Fibroblast of skin of back (primary cell): ENCODE data around the gene SYT3.
A peak's percentile ranks its signal among the peaks of the same experiment; 100 is the strongest.

Experiments
- DNase-seq: peaks from one replicate; pipeline ENCODE4 v3.0.0-alpha.2; 2013

The SYT3 gene

DNA sequence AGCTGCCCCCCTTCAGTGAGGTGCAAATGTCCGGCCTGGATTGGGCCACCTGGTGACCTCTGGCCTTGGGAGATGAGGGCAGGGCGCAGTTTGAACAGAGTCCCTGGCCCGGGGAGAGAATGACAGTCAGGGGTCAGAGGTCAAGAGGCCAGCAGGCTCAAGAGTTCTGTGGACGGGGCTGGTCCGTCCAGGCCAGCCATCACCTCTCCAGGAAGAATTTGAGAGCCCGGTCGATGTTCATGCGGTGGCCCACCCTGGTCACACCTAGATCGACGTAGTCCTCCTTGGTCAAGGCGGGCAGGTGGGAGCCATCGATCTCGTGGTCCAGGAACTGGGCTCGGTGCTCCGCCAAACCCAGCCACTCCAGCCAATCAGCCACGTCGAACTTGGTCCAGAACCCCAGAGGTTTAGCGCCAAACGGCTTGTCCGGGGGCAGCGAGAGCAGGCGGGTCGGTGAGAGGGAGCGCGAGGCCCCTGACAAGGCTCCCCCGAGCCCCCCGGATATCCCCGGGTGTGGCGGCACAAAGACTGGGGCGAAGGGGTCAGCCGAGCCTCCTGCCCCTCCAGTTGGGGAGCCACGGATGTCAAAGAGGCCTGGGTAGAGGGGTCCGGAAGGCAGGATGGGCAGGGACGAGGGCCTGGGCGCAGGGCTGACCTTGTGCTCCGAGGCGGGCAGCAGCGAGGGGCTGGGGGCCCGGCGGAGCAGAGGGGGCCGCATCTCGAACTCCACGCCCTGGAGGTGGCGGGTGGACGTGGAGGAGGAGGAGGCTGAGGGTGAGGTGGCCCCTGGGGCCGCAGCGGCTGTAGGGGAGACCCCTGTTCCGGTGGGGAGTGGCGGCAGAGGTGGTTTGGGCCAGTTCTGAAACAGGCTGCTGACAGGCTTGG lies 22.3 kb upstream of the SYT3 start:
- no peak for DNase-seq

GRCh38 chr19:50661023-50661422 lies 21.3 kb upstream of the SYT3 start:
- no peak for DNase-seq

DNA sequence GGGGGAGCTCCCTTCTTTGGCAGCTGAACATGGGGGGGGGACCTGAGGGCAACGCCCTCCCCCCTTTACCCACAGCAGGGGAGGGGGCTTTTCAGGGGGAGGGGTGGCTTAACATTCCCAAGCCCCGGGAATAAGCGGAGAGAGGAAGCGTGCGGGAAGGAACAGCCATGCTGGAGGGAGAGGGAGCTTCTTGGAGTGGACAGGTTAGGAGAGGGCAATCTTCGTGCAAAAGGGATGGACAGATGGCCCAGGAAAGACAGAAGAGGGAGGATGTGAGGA lies 20.3 kb upstream of the SYT3 start:
- DNase-seq = no peak

DNA sequence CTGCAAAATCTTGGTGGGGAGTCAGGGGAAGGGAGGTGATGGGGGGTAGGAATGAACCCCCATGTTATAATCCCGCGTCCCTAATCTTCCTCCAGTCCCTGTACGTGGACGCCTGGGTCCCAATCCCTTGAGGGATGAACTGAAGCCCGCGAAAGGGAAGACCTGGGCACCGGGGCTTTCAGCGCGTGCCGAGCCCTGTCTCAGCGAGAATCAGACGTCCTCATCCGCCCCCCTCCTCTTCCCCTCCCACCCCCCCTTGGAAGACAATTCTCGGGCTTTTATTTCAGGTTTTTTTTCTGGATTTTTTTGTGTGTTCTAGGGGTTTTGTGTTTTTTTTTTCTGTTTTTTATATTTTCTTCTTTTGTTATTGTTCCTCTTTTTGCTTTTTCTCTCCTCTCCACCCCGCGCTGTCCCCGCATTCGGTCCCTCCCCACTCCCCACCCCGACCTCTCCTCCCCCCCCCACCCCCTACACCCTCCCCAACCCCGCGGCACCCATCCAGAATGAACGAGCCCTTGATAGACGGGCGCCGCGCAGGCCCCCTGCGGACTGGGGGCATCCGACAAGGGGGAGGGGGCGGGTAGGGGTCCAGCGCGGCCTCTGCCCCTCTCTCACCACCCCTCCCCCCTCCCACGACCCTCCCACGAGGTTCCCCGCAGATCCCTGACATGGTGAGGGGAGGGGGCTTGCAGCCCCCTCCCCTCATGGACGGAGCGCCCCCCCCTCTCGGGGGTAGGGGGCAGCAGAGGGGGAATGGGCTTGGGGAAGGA lies 19.8 kb upstream of the SYT3 start:
- DNase-seq = no peak

- DNase-seq = peak; percentile 61
Observed at GRCh38 chr19:50658441-50659317, 19.0 kb upstream of the SYT3 start.

DNA sequence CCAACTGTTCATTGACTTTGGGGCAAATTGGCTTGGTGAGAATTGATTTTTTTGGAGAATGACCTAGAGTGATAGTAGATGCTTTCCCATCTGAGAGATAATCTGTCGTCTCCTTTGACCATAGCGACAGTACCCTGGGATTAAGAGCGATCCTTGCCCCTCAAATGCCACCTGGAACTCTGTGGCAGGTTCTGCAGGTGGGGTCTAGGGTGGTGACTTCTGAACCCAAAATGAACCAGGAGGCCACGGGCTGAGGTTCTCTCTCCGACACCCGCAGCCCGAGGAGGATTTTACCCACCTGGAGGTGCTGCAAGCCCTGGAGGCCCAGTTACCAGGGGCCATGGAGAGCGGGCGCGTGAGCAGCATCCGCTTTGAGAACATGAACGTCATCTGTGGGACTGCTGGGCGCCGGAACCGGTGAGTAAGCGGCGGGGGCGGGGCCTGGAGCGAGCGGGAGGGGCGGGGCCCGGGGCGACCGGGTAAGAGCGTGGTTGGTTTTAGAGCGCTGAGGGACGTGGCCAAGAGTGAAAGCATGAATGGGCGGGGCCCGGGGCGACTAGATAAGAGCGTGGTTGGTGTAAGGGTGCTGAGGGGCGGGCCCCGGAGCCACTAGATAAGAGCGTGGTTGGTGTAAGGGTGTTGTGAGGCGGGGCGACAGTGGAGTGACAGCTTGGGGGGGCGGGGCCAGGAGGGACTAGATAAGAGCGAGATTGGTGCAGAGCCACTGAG lies 18.2 kb upstream of the SYT3 start:
- peak; percentile 97 for DNase-seq

DNA sequence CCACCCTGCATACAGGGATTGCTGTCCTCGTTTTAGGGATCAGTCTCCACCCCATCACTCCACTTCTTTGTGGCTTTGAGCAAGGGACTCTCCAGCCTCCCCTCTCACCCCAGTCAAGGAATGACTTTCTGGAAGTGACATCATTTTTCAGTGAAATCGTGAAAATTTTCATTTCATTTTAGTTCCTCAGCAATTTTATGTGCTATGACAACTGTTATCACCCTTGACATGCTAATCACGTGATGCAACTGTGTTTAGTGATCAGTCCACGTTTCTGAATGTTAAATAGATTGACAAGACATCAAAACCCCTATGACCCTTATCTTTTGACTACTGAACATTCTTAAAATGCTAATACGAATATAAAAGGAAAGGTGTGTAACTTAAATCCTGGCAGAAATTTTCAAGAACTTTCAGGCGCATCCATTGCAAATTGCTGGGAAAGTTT lies 17.6 kb upstream of the SYT3 start:
- DNase-seq = no peak

GRCh38 chr19:50654882-50655281 lies 15.2 kb upstream of the SYT3 start:
- DNase-seq = no peak

DNA sequence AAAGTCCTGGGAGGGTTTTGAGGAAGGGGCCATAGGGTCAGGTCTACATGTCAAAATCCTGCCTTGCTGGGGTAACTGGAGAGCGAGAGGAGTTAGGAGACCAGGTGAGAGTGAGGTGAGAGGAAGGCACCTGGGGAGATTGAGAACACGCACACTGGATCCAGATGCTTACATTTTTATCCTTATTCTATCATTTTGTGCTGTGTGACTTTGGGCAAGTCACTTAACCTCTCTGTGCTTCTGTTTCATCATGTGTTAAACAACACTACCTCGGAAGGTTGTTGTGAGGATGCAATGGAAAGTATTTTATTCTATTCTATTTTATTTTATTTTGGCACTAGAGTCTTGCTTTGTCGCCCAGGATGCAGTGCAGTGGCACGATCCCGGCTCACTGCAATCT lies 13.0 kb upstream of the SYT3 start:
- no peak for DNase-seq

- no peak for DNase-seq
Observed at GRCh38 chr19:50651174-50651573, 11.5 kb upstream of the SYT3 start.

- peak; percentile 11 for DNase-seq
Observed at GRCh38 chr19:50649433-50650391, 10.0 kb upstream of the SYT3 start, which contains the start of gene C19orf81. TSS of gene C19orf81 (plus strand) at chr19:50649445. CDS start at chr19:50649445, 0 bp downstream.

- no peak for DNase-seq
Observed at GRCh38 chr19:50648659-50649058, 9.0 kb upstream of the SYT3 start.

DNA sequence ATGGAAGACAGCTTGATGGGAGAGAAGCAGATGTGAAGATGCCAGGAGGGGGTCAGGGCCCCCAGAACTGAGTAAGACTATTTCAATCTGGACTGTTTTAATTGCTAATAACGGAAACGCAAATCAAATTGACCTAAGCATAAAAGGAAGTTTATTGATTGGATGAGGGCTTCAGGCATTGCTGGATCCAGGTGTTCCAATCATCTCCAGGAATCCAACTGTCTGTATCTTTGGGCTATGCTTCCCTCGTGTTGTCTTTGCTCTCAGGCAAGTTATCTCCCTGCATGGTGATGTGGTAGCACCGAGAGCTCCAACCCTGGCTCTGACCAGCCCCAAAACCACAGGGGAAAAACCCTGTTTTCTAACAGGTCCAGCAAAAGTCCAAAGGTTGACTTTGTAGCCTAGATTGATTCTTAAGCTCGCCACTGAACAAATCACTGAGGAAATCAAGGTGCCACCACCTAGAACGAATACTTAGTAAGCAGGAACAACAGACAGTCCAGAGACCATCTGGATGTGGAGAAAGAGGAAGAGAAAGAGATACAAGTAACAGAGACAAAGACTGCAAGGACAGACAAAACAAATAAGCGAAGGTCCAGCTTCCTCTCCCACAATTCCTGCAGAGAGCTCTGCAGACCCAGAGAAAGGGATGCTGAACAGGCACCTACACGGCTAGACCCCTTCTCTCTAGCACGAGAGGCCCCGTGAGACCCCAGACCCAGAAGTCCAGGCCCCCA lies 8.4 kb upstream of the SYT3 start:
- no peak for DNase-seq

DNA sequence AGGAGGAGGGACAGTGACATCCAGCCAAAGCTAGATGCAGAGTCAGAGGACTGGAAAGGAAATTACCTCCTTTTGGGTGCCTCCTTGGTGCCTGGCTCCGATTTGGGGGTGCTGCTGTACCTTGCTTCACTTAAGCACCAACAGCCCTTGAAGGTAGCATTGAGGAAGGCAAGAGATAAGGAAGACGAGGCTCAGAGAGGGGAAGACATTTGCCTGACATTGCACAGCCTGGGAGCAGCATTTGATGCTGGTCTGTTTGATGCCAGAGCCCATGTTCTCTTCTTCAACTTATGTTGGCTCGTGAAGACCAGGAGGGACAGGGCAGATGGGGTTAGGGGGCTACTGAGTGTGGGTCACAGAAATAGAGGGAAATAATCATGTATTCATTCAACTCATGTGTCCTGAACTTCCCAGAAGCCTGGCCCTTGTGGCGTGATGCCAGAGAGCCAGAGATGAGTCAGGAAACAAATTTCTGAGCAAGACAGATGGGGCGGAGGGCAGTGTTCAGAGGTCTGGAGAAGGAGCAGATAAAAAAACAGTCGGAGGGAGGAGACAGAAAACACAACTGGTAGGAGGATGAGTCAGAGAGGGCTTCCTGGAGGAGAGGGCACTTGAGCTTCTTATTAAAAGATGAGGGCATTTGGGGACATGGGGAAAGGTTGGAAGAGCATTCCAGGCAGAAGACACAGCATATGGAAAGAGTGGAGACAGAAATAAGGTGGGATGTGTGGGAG lies 6.6 kb upstream of the SYT3 start:
- DNase-seq = peak; percentile 77

GRCh38 chr19:50645107-50645506 lies 5.4 kb upstream of the SYT3 start:
- no peak for DNase-seq

DNA sequence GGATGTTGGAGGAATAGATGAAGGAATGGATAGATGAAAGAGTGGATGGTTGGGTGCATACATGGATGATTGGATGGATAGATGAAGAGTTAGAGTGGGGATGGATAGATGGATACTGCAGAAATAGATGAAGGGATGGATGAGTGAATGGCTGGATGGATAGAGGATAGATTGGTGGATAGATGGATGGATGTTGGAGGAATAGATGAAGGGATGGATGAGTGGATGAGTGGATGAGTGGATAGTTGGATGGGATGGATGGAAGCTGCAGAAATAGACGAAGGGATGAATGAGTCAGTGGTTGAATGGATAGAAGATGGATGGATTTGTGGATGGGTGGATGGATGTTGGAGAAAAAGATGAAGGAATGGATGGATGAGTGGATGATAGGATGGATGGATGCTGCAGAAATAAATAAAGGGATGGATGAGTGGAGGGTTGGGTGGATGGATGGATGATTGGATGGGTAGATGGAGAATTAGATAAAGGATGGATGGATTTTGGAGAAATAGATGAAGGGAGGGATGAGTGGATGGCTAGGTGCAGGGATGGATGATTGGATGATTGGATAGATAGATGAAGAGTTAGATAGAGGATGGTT lies 4.7 kb upstream of the SYT3 start:
- no peak for DNase-seq

DNA sequence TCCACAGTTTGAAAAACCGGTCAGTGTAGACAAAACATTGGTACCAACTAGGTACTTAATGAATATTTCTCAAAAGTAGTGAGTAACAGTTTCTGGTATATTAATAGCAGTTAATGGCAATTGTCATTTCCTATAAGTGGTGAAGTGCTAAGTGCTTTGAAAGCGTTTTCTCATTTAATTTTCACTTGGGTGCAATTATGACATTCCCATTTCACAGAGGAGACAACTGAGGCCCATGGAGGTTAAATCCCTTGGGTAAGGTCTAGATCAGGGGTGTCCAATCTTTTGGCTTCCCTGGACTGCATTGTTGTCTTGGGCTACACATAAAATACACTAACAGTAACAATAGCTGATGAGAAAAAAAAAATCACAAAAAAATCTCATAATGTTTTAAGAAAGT lies 687 bp upstream of the SYT3 start:
- no peak for DNase-seq

DNA sequence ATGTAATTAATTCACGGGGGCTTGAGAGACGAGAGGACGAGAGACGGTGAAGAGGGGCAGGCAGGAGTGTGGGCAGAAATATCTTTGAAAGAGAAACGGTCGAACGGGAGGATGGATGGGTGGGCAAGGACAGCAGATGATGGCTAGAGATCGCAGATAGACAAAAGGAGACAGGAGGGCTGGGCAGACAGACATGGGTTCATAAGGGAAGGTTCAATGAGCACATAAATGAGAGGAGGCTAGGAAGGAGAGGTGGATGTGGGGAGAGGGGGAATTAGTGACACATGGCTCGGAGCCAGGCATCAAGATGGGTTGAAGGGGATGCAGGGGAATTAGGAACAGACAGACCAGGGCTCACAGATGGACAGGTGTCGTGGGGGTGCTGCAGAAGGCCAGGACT lies 1.1 kb downstream of the SYT3 start:
- DNase-seq = no peak
